H1 (cell line): ENCODE results near the gene TBRG4. TPM values are rescaled to one million over a fixed set of nuclear protein-coding genes. Genes with fewer than 3 reads are reported as not detected.

ENCODE experiments used
- CTCF ChIA-PET: fragments of 300-600 bp; sonication (Branson Sonifier 250); formaldehyde crosslinking; loops from one replicate; lab custom pipeline; 2021; ENCODE audit not compliant: partially characterized antibody; lab: Charles Lee
- POLR2A ChIA-PET: fragments of 300-600 bp; sonication (Branson Sonifier 250); formaldehyde crosslinking; loops from one replicate; lab custom pipeline; 2021; ENCODE audit warnings: inconsistent platforms; ENCODE audit not compliant: partially characterized antibody; lab: Charles Lee
- DNase-seq, 2 experiments: peaks; one replicate each; pipeline versions ENCODE4 v3.0.0 to v3.0.0-alpha.2; 2010 to 2022; ENCODE audit warnings: low spot score in 2 of 2, low read depth in 1 of 2, mixed read lengths in 1 of 2
- FAIRE-seq: peaks from 2 replicates; lab custom pipeline; 2011; peaks lifted over from hg19 to GRCh38; lab: Jason Lieb, UNC
- H2AFZ ChIP-seq: 2 replicates; pipeline ENCODE4 v1.8.1; 2012; ENCODE audit warnings: low read length, inconsistent platforms
- H2AK5ac ChIP-seq: 2 replicates; pipeline ENCODE4 v1.6.1; 2013; ENCODE audit warnings: low read depth, low read length
- H2BK120ac ChIP-seq: replicated peaks from 2 replicates; pipeline ENCODE3; 2013; ENCODE audit warnings: low read depth, low read length, inconsistent platforms
- H2BK12ac ChIP-seq: 2 replicates; pipeline ENCODE4 v1.6.1; 2013; ENCODE audit warnings: low read depth, low read length
- H2BK15ac ChIP-seq: 2 replicates; pipeline ENCODE4 v1.6.1; 2013; ENCODE audit warnings: low read length
- H2BK20ac ChIP-seq: 2 replicates; pipeline ENCODE4 v1.6.1; 2013; ENCODE audit warnings: low read length
- H2BK5ac ChIP-seq: 2 replicates; pipeline ENCODE4 v1.6.1; 2013; ENCODE audit warnings: low read depth, low read length
- H3K14ac ChIP-seq: 2 replicates; pipeline ENCODE4 v1.6.1; 2013; ENCODE audit warnings: inconsistent platforms; ENCODE audit not compliant: insufficient read length
- H3K18ac ChIP-seq: 2 replicates; pipeline ENCODE4 v1.6.1; 2013; ENCODE audit warnings: low read length; ENCODE audit errors: extremely low read depth
- H3K23ac ChIP-seq: 2 replicates; pipeline ENCODE4 v1.6.1; 2013; ENCODE audit warnings: inconsistent platforms; ENCODE audit not compliant: insufficient read length
- H3K23me2 ChIP-seq: 2 replicates; pipeline ENCODE4 v1.6.1; 2013; ENCODE audit warnings: low read depth, low read length
- H3K27ac ChIP-seq: 2 replicates; pipeline ENCODE4 v1.6.1; 2011; ENCODE audit warnings: low read depth, low read length, inconsistent platforms
- H3K27me3 ChIP-seq, 4 experiments: replicated peaks in 1 of 4; 1 replicate in 1 of 4; 2 replicates in 3 of 4; pipeline versions ENCODE4 v1.6.1 to v1.8.1; 2011 to 2013; ENCODE audit warnings: low read length in 3 of 4, mild to moderate bottlenecking in 3 of 4, inconsistent platforms in 2 of 4, mixed read lengths in 2 of 4, moderate library complexity in 1 of 4; ENCODE audit not compliant: control insufficient read depth in 3 of 4, insufficient read depth in 3 of 4; ENCODE audit errors: extremely low read depth in 1 of 4
- H3K36me3 ChIP-seq, 4 experiments: 2 replicates each; pipeline versions ENCODE4 v1.6.1 to v1.8.1; 2011 to 2013; ENCODE audit warnings: mild to moderate bottlenecking in 4 of 4, low read length in 3 of 4, moderate library complexity in 2 of 4, control low read depth in 1 of 4, inconsistent platforms in 1 of 4; ENCODE audit not compliant: insufficient read depth in 4 of 4, control insufficient read depth in 2 of 4
- H3K4ac ChIP-seq: replicated peaks from 2 replicates; pipeline ENCODE3; 2013; ENCODE audit warnings: low read length, low read depth, mixed read lengths, inconsistent platforms; ENCODE audit not compliant: insufficient read length
- H3K4me1 ChIP-seq, 4 experiments: replicated peaks in 1 of 4; 1 replicate in 1 of 4; 2 replicates in 3 of 4; pipeline versions ENCODE4 v1.6.1 to v1.8.1; 2011 to 2013; ENCODE audit warnings: low read length in 3 of 4, inconsistent platforms in 2 of 4, mixed read lengths in 1 of 4; ENCODE audit not compliant: insufficient read depth in 4 of 4, control insufficient read depth in 3 of 4
- H3K4me2 ChIP-seq, 2 experiments: 2 replicates each; pipeline versions ENCODE4 v1.6.1 to v1.8.1; 2011 to 2013; ENCODE audit warnings: low read depth in 2 of 2, low read length in 2 of 2, control low read depth in 1 of 2, inconsistent platforms in 1 of 2, mild to moderate bottlenecking in 1 of 2; ENCODE audit not compliant: insufficient read depth in 1 of 2
- H3K4me3 ChIP-seq, 4 experiments: fragments of 200-600, 300-600 bp in 1 of 4; sonication (generic), shearing (Covaris generic), sonication (Bioruptor Twin) in 1 of 4; 2 replicates each; pipeline versions ENCODE4 v1.5.1 to v1.8.1; 2011 to 2016; ENCODE audit warnings: low read length in 4 of 4, low read depth in 3 of 4, control low read depth in 2 of 4, inconsistent platforms in 2 of 4, mild to moderate bottlenecking in 2 of 4, mixed read lengths in 1 of 4, moderate library complexity in 1 of 4; ENCODE audit not compliant: insufficient read depth in 2 of 4; ENCODE audit errors: extremely low read depth in 1 of 4
- H3K56ac ChIP-seq: replicated peaks from 2 replicates; pipeline ENCODE3; 2013; ENCODE audit warnings: low read depth, mild to moderate bottlenecking, mixed read lengths, low read length, inconsistent platforms; ENCODE audit not compliant: insufficient read length
- H3K79me1 ChIP-seq: 2 replicates; pipeline ENCODE4 v1.6.1; 2013; ENCODE audit warnings: low read depth, low read length, control low read depth
- H3K79me2 ChIP-seq, 2 experiments: 2 replicates each; pipeline versions ENCODE4 v1.6.1 to v1.8.1; 2012 to 2013; ENCODE audit warnings: low read length in 2 of 2, mild to moderate bottlenecking in 2 of 2, inconsistent platforms in 1 of 2; ENCODE audit not compliant: insufficient read depth in 2 of 2, control insufficient read depth in 1 of 2
- H3K9ac ChIP-seq, 4 experiments: replicated peaks in 1 of 4; 1 replicate in 1 of 4; 2 replicates in 3 of 4; pipeline versions ENCODE4 v1.6.1 to v1.8.1; 2011 to 2013; ENCODE audit warnings: low read depth in 3 of 4, low read length in 3 of 4, control low read depth in 2 of 4, mild to moderate bottlenecking in 2 of 4, moderate library complexity in 2 of 4, inconsistent platforms in 1 of 4; ENCODE audit errors: extremely low read depth in 1 of 4
- H3K9me3 ChIP-seq, 2 experiments: 2 replicates each; pipeline versions ENCODE4 v1.6.1 to v1.8.1; 2012 to 2013; ENCODE audit warnings: mild to moderate bottlenecking in 2 of 2, moderate library complexity in 2 of 2, control low read depth in 1 of 2, inconsistent platforms in 1 of 2, low read depth in 1 of 2, low read length in 1 of 2, mixed read lengths in 1 of 2; ENCODE audit not compliant: insufficient read depth in 2 of 2
- H4K20me1 ChIP-seq, 2 experiments: replicated peaks in 1 of 2; 2 replicates each; pipeline versions ENCODE3 to v1.8.1; 2011 to 2013; ENCODE audit warnings: inconsistent platforms in 2 of 2, low read length in 2 of 2, mild to moderate bottlenecking in 1 of 2; ENCODE audit not compliant: insufficient read depth in 2 of 2, control insufficient read depth in 1 of 2
- H4K5ac ChIP-seq: 2 replicates; pipeline ENCODE4 v1.6.1; 2013; ENCODE audit warnings: low read length, low read depth, mixed read lengths, inconsistent platforms; ENCODE audit not compliant: insufficient read length
- H4K8ac ChIP-seq: 2 replicates; pipeline ENCODE4 v1.8.0; 2013; ENCODE audit warnings: mild to moderate bottlenecking, moderate library complexity, low read length, inconsistent platforms; ENCODE audit not compliant: insufficient read depth; ENCODE audit errors: extremely low read depth
- H4K91ac ChIP-seq: replicated peaks from 2 replicates; pipeline ENCODE3; 2013; ENCODE audit warnings: low read length, mixed read lengths, inconsistent platforms; ENCODE audit not compliant: insufficient read length
- BRCA1 ChIP-seq: IDR thresholded peaks from 2 replicates; pipeline ENCODE4 v1.6.1; 2012; ENCODE audit warnings: low read depth, low read length, improper control_type of control experiment
- CEBPB ChIP-seq: IDR thresholded peaks from 2 replicates; pipeline ENCODE4 v1.6.1; 2012; ENCODE audit warnings: low read depth, low read length
- CTBP2 ChIP-seq: IDR thresholded peaks from 2 replicates; pipeline ENCODE4 v1.7.0; 2011; ENCODE audit warnings: borderline replicate concordance, mild to moderate bottlenecking, moderate library complexity, mixed read lengths, low read length; ENCODE audit not compliant: insufficient read depth, insufficient read length
- EP300 ChIP-seq, 2 experiments: IDR thresholded peaks; 1 replicate in 1 of 2; 2 replicates in 1 of 2; pipeline ENCODE4 v1.6.1; 2011 to 2012; ENCODE audit warnings: low read depth in 2 of 2, low read length in 2 of 2, mild to moderate bottlenecking in 2 of 2, borderline replicate concordance in 1 of 2, inconsistent platforms in 1 of 2, moderate library complexity in 1 of 2
- GTF2F1 ChIP-seq: IDR thresholded peaks from 2 replicates; pipeline ENCODE4 v1.6.1; 2012; ENCODE audit warnings: low read depth, low read length, improper control_type of control experiment, borderline replicate concordance
- KDM4A ChIP-seq: IDR thresholded peaks from one replicate; pipeline ENCODE4 v1.7.1; 2012; ENCODE audit warnings: low read depth, mild to moderate bottlenecking, moderate library complexity, low read length, inconsistent platforms; ENCODE audit not compliant: severe bottlenecking
- RFX5 ChIP-seq: IDR thresholded peaks from 2 replicates; pipeline ENCODE4 v1.6.1; 2011; ENCODE audit warnings: low read depth, low read length, improper control_type of control experiment, borderline replicate concordance
- SIN3A ChIP-seq, 2 experiments: IDR thresholded peaks in 1 of 2; conservative IDR thresholded peaks in 1 of 2; 2 replicates each; pipeline ENCODE4 v1.6.1; 2011 to 2012; ENCODE audit warnings: low read length in 2 of 2, improper control_type of control experiment in 1 of 2, low read depth in 1 of 2, mild to moderate bottlenecking in 1 of 2
- SP2 ChIP-seq: IDR thresholded peaks from 2 replicates; pipeline ENCODE4 v1.6.1; 2012; ENCODE audit warnings: mild to moderate bottlenecking, low read length, inconsistent platforms
- SP4 ChIP-seq: IDR thresholded peaks from 2 replicates; pipeline ENCODE4 v1.6.1; 2012; ENCODE audit warnings: low read length, inconsistent platforms
- TAF1 ChIP-seq: IDR thresholded peaks from 2 replicates; pipeline ENCODE4 v1.6.1; 2011; ENCODE audit warnings: mild to moderate bottlenecking, low read depth, low read length
- ZNF274 ChIP-seq: IDR thresholded peaks from 2 replicates; pipeline ENCODE4 v1.7.0; 2012; ENCODE audit warnings: low read length, borderline replicate concordance; ENCODE audit errors: extremely low read depth
- WGBS, 2 experiments: shearing (Covaris generic) in 1 of 2; methylation state at CpG; one replicate each; pipeline versions ENCODE4 v1.1.6 to v1.1.7; 2013 to 2015; ENCODE audit warnings: low lambda C conversion rate in 2 of 2, mixed read lengths in 2 of 2, inconsistent platforms in 1 of 2, low coverage in 1 of 2, missing lambda C conversion rate in 1 of 2; ENCODE audit not compliant: insufficient replicate concordance in 2 of 2, insufficient coverage in 1 of 2, insufficient read length in 1 of 2; ENCODE audit errors: extremely low coverage in 1 of 2, missing lambda C conversion rate in 1 of 2; 5-methylcytosine and 5-hydroxymethylcytosine counted together
- polyA plus RNA-seq, 7 experiments: library from polyadenylated mRNA; depleted of rRNA in 3 of 7; stranded (reverse) in 5 of 7; unstranded in 2 of 7; fragments of >200 nt in 5 of 7; fragments of 200-250 nt in 2 of 7; gene quantifications; 1 replicate in 5 of 7; 2 replicates in 1 of 7; 4 replicates in 1 of 7; pipeline versions ENCODE4 v1.2.1 to v1.2.3, GENCODE V29; 2011 to 2013; ENCODE audit warnings: missing spikeins in 2 of 7, mixed read lengths in 2 of 7
- total RNA-seq: library from RNA; stranded (reverse); fragmentation: NEBNext Ultra II Directional; extraction: Animal tissue kit (Norgen Biotek cat#: 25700); gene quantifications from 2 replicates; pipeline ENCODE4 v1.2.1, GENCODE V29; 2021

The TBRG4 gene
- total and polyA plus RNA-seq, 2 of the 8 experiments (the other 6 are each of a cell fraction or from before 2014, with no cell fraction given) = 110 to 137 TPM

GRCh38 chr7:45138433-45139267, 27.2 kb upstream of the TBRG4 start:
- no peak for DNase-seq
- no peak overlapping the region for H2AK5ac ChIP-seq
- no peak overlapping the region for H3K4me3 ChIP-seq
- no peak overlapping the region for H2AFZ ChIP-seq
- H3K4ac ChIP-seq = no peak overlapping the region
- no peak overlapping the region for H2BK15ac ChIP-seq
- H3K18ac ChIP-seq = no peak overlapping the region
- no peak overlapping the region for H3K14ac ChIP-seq
- H3K9me3 ChIP-seq = no peaks in the 10 kb centered on the region
- H3K9ac ChIP-seq = no peak overlapping the region
- H2BK120ac ChIP-seq = no peak overlapping the region
- H3K23me2 ChIP-seq = no peaks in the 10 kb centered on the region
- no peaks in the 10 kb centered on the region for H4K20me1 ChIP-seq
- H3K56ac ChIP-seq = no peak overlapping the region
- no peak overlapping the region for H4K5ac ChIP-seq
- no peak overlapping the region for H2BK20ac ChIP-seq
- H3K36me3 ChIP-seq = no peaks in the 10 kb centered on the region
- no peaks in the 10 kb centered on the region for H3K79me2 ChIP-seq
- H4K8ac ChIP-seq = no peak overlapping the region
- no peaks in the 10 kb centered on the region for H3K4me1 ChIP-seq
- H4K91ac ChIP-seq = no peak overlapping the region
- no peak overlapping the region for H2BK5ac ChIP-seq
- POLR2A ChIA-PET = interaction anchor here (1.0 to 1.2 kb wide), 2 partner anchors 150 to 153 kb away, joined by 3 read pairs; no protein-coding TSS in a partner anchor
- no peak overlapping the region for H3K4me2 ChIP-seq
- no peaks in the 10 kb centered on the region for H3K27me3 ChIP-seq
- no peak for FAIRE-seq
- no peaks in the 10 kb centered on the region for H3K79me1 ChIP-seq
- CTCF ChIA-PET = interaction anchor here (0.7 to 6.1 kb wide), 5 partner anchors 14 to 412 kb away, joined by 3 to 105 read pairs (median 4); no protein-coding TSS in a partner anchor
- H2BK12ac ChIP-seq = no peak overlapping the region
- H3K23ac ChIP-seq = no peak overlapping the region
- no peak overlapping the region for H3K27ac ChIP-seq
- 80% methylated on average over 8 of the region's 10 CpGs; no CpG with 5 or more reads in 1 of the 2 experiments for WGBS, 2 experiments
- TF ChIP-seq RFX5 (no peak), GTF2F1 (no peak), CEBPB (no peak), EP300 (IDR thresholded peaks at IDR 0.05; ENCODE audit: borderline replicate concordance in 1 of 2, low read depth in 2 of 2, low read length in 2 of 2) (no peak), SP2 (no peak), KDM4A (no peak), SP4 (no peak), BRCA1 (no peak), SIN3A (conservative IDR thresholded peaks at IDR 0.05 in 1 of 2, IDR thresholded peaks at IDR 0.05 in 1 of 2; ENCODE audit: low read depth in 1 of 2, low read length in 2 of 2) (no peak), TAF1 (no peak), CTBP2 (no peak), ZNF274 (no peak)
